SKM-1 treated with dmso at 0.1 percent for 144 hours (cell line): ENCODE measurements around the gene ZNF384.

ENCODE experiments used
- DNase-seq: peaks from one replicate; lab custom pipeline; 2025; ENCODE audit not compliant: unreplicated experiment; lab: John Stamatoyannopoulos, UW

Gene ZNF384

DNA sequence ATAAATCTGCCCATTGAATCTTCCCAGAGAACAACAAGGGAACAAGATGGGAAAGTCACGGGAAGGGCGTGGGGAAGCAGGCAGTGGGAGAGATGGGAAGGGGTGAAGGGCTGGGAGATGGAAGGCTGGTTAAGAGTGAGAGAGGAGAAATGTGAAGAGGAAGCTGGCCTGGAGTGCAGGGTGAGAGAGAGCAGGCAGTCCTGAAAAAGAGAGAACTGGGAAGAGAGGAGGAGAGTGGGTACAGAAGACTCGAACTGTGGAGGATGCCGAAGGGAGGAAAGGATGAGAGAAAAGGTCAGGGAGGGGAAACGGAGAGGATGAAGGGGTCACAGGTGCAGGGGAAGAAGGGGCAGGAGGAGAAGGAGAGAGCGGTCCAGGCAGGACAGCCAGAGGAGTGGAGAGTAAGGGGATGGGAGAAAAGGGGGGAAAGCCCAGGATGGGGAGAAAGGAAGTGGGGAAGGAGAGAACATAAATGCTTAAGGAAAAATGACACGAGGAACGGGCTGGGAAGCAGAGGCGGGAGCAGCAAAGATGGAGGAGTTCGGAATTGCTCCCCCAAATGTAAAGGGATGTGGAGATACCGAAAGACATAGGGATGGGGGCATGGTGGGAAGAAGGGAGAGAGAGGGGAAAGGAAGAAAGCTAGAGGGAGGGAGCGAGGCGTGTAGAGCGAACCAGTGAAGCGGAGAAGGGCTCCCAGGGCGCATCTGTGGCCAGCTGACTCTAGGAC is 10.2 kb upstream of the ZNF384 start:
- DNase-seq = no peak

DNA sequence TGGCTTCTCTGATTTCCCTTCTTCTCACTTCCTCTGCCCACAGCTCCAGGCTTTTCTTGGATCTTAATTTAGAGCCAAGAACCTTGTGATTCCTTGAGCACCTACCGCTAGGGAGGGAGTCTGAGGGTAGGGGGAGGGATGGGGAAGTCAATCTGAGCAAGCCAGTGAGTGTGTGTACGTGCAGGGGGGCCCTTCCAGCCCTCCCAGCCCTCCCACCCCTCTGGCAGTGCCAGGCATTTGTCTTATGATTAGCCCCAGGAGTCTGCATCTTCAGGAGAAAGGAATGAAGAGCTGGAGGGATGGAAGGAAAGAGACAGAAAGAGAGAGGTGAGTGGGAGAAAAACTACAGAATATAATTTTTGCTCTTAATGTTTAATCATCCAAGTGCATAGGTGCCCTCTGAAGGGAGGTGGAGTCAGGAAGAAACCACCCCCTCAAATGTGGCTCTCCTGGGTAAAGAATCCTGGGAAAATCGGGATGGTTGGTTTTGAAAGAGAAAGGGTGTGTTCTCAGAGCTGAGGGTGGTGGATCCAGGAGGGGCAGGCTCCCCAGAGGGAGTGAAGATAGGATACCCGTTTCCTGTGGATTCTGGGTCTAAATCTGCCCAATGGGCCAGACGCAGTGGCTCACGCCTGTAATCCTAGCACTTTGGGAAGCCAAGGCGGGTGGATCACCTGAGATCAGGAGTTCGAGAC is 9.3 kb upstream of the ZNF384 start:
- no peak for DNase-seq

DNA sequence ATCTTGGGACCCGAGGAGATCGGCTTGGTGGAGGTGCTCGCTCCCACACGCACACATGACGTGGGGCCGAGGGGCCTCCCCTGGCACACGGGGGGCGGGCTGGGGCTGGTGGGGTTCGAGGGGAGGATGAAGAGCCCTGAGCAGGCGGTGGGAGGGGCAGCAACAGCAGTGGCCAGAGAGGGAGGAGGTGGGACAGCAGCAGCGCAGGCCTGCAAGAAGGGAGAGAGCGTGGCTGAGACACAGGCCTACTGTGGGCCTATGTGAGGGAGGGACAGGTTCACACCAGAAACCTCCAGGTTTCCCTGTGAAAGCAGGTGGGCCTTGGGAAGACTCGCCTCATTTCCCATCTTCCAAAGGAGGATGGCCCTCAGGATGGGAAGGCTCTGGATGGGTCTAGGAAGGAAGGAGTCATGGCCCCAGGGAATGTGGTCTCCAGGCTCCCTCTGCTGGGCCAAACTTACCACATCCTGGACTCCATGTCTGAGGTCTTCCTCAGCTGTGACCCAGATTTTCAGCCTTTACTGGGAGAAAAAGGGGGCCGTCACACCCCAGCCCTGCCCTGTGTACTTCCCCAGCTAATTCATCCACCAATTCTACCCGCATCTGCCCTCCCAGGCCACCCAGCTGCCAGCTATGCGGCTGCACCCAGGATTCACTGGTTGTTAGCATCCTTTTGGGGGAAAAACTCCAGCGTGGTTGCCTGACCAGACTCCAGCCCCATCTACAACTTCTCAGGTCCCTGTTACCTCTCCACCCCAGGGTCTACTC is 8.6 kb upstream of the ZNF384 start:
- no peak for DNase-seq

DNA sequence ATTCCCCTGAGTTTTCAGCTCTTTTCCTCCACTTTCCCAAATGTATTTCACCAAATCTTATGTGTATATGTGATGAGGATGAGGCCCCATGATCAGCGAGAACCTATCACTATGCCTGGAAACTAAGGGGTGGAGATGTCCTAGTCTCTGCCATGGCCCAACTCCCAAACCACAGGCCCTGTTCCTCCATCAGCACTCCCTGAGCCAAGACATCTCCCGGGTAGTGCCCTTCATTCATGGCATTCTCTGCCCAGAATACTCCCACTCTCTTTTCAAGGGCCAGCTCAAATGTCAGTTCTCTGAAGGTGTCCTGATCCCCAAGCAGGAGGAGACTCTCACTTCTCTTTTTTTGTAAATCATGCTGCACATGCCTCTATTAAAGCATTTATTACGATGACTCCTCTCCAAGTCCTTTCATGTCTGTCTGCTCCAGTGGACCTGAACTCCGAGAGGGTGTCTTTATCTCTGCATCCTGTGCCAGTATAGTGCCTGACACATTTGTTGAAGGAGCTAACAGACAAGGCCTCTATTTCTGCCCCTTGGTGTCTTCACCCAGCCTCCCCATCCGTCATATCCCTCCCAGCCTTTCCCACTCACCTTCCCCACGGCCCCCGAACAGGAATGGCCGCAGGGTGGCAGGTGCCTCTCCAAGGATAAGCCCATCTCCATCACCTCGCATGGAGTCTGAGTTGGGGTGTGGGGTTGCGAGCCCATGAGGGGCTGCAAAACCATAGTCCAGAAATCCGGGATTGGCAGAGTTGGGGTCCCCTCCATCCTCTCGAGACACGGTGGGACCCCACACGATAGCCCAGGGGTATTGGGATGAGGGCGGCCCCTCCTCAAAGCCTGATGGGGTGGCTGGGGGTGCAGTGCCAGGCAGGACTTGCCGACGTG is 7.8 kb upstream of the ZNF384 start:
- no peak for DNase-seq

DNA sequence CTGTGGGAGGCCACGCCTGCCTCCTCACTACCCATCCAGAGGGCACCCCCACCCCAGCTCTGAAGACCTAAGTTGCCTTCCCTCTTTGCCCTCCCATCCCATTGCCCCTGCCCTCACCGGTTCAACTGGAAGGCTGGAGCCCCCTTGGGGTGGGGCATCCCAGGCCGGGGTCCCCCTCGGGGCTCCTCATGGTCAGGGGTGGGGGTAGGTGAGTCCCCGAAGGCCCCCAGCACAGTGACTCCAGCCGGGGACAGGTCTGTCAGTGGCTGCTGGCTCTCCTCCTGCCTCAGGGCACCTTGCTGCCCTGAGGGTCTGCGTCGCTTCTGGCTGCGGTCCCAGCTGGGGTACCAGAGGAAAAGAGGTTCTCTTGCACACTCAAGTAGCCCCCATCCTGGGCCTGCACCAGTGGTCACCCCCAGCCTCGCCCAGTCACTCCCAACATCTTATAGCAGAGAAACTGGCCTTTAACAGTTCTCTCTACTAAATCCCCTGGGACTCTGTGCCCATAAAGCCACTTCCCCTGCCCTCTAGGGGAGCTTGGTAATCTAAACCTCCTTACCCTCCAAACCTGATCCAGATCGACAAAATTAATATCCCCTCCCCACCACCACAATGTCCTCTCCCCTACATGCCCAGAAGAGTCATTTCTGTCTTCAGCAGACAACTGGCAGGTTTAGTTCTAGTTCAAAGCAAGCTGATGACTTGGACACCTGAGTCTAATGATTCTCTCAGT is 6.3 kb upstream of the ZNF384 start:
- no peak for DNase-seq

DNA sequence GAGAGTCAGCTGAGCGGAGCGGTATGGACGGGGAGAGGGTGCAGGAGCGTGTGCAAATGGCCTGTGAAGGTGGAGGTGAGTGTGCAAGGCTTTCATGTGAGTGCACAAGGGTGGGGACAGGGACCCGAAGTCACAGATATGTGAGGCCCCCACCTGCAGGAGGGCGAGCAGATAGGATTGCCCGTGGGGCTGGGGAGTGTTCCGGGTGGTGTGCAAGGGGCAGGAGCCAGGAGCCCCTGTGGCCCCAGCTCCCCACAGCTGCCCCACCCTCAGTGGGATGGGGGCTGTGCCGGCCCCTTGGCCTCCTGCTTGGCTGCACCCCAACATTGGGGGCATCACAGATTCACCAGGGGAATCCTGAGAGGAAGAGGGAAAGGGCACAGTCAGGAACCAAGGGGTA is 5.5 kb upstream of the ZNF384 start:
- no peak for DNase-seq

DNA sequence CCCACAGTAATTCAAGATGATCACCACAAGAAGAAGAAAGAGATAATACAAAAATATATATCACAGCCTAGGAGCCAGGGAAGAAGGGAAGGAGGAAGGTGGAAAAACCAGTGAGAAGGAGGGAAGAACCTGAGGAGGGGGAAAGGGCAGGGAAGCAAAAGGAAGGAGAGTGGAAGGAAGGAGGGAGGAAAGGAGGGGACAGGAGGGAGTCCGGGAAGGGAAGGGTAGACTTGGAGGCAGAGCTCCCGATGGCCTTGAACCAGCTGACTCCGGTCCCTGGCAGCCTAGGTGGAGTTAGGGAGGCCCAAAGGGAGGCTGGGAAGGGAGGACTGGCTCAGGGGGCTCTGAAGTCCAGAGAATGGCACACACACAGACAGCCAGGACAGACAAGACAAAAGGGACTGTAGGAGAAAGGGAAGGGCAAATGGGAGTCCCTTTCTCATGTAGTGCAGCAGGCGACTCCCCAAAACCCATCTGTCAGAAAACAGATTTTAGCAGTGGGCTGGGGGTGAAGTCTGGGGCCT is 4.7 kb upstream of the ZNF384 start:
- no peak for DNase-seq

DNA sequence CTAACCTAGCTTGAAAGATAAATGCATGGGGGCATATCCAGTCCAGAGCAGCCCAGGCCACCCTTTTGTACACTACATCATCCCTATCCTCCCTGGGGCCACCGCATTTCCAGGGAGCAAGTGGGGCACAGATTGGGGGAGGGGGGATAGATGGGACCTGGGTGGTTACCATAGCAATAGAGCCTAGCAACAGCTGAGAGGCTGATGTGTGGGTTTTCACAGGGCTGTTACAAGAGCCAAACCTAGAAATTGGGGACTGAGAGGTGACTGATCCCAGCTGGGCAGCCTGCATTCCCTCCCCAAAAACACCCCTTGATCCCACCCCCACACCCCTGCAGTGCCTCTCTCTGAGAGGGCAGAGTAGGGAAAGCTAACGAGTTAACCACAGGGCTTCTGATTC is 3.7 kb upstream of the ZNF384 start:
- DNase-seq = no peak

DNA sequence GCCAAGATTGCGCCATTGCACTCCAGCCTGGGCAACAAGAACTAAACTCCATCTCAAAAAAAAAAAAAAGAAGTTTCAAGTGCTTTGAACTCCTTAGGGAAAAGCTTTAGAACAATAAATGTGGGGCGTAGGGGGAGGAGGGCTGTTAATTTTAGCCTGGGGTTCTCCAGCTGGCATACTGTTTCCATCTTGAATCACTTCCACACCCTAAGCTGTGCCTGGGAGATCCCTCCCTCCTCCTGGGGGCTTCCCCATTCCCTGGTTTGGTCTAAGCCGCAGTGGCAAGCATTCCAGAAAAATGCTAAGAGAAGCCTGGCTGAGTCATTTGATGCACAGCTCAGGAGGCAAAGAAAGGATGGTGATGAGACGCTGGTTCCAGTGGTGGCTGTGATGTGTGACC is 2.3 kb upstream of the ZNF384 start:
- no peak for DNase-seq

DNA sequence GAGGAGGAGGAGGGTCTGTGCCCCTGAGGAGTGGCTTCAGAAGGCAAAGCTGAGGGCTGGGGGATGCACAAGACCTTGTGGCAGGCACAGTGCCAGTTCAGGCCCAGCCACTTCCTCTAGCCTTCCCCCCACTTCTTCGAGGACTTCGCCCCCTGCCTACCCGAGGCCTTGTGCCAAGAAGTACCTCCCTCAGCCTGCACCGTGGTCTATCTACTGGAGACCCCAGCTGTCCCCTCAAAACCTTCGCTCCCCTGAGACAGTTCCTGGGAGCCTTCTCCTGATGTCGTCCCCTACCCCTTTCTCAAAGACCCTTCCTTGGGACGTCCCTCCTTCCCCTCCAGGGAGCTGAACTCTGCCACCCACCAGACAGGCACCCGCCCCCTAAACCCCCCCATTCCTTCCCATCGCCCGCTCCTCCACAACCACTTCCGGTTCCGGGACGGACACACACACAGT is 604 bp downstream of the ZNF384 start:
- no peak for DNase-seq

DNA sequence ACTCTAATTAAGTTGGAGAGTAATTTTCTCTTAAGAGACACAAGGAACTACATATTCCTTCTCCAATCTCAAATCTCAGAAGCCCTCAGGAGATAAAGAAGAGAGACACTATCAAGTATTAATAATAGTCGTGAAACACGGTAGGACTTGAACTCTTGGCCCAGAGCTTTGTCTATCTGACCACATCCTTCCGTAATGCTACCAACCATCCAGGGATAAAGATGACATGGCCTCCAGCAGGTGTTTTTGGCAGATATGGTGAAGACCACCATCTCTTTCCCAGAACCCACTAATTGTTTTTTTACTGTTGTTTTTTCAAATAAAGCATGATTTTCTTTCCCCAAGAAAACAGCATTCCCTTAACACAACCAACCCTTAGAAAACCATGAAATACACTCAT is 3.4 kb downstream of the ZNF384 start:
- DNase-seq = no peak

DNA sequence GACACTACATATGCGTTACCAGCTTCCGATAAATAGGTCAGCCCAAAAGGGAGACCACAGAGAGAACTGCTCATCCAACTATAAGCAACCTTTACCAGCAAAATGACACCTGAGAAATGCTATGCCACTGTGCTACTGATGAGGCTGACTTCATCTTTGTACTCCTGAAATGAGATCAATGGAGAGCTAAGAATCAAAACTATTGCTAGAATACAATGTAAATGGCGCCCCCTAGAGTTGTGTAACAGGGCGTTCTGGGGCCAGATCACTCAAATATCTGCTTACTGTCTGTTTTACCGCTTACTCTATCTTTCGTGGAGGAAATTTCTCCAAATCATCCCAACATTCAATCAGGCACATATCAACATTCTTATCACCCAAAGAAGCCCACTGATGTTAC is 4.6 kb downstream of the ZNF384 start:
- peak; percentile 26 for DNase-seq

DNA sequence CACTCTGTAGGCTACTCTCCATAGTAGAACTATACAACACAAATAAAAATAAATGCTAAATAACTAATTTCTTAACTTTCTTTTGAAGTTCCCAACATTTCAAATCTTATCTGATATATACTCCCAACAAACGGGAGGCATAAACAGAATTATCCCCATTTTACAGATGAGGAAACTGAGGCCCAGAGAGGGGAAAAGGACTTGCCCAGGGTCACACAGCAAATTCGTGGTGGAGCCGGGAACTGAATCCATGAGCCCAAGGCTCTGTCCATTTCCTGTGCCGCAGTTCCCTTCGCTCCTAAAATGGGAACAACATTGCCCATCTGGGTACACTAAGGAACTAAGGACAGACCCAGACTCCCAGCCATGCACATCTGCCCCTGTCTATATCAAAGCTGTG is 12.2 kb downstream of the ZNF384 start:
- DNase-seq = no peak

DNA sequence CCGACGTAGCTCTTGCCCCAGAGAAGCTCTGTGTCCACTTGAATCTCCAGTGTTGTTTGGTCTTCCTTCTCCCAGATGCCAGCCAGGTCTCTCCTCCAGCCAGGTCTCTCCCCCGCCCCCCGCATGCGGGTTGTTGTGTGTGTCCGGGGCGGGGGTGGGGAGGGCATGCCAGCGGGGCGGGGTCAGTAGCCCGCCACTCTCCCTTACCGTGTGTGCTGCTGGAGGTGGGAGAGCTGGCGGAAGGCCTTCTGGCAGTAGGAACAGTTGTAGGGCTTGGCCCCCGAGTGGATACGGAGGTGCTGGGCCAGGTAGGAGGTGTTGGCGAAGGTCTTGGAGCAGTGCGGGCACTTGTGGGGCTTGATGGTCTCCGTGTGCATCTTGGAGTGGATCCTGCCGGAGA is 17.0 kb downstream of the ZNF384 start:
- DNase-seq = no peak

DNA sequence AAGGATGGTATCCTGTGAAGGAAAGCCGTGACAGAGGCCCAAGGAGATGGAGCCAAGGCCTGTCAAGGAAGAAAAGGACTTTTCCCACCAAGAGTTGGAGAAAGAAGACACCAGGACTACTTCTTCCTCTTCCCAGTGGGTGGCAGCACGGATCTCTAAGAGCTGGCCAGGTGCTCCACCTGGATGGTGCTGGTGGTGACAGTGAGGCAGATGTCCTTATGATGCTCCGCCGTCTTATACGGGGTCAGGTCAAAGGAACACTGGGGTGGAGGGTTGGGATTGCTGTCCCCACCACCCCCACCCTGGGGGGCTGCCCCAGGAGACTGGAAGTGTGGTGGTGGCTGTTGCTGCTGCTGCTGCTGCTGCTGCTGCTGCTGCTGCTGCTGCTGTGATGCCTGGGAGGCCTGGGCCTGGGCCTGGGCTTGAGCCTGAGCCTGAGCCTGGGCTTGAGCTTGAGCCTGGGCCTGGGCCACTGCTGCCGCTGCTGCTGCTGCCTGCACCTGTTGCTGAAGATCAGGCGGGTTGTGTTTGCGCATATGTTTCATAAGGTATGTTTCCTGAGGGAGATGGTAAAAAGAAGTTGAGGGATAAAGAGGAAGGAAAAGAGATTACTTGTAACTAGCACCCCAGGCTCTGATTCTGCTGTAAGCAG is 21.5 kb downstream of the ZNF384 start:
- no peak for DNase-seq

DNA sequence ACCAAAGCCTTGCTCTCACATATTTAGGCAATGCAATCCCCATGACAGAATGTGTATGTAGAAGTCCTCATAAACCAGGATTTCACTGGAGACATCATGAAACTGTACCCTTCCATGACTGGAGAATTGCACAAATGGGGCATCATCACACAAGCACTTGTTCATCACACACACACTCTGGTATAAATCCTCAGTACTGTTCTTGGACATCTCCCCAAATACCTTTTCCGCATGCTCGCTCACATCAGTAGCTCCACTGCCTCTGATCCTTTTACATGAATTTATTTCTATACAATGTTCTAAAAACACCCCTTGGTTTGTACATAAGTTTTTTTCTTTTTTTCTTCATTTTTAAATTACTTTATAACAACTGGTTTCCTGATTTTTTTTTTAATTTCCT is 23.0 kb downstream of the ZNF384 start:
- no peak for DNase-seq

DNA sequence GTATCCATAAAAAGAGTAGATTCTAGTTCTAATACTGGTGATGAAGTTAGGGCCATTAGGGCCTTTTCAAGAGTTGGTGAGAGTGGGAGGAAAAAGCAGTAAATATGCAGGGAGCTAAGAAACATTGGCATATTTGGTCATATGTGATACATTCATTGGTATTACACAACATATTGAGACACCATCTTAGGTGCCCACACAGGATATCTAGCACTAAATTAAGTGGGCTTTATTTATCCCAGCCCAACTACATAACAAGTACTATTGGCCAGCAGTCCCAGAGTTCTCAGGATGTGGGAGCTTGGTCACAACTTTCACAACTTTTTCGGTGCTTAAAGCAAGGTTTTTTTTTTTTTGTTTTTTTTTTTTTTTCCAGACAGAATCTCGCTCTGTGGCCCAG is 24.3 kb downstream of the ZNF384 start:
- no peak for DNase-seq

DNA sequence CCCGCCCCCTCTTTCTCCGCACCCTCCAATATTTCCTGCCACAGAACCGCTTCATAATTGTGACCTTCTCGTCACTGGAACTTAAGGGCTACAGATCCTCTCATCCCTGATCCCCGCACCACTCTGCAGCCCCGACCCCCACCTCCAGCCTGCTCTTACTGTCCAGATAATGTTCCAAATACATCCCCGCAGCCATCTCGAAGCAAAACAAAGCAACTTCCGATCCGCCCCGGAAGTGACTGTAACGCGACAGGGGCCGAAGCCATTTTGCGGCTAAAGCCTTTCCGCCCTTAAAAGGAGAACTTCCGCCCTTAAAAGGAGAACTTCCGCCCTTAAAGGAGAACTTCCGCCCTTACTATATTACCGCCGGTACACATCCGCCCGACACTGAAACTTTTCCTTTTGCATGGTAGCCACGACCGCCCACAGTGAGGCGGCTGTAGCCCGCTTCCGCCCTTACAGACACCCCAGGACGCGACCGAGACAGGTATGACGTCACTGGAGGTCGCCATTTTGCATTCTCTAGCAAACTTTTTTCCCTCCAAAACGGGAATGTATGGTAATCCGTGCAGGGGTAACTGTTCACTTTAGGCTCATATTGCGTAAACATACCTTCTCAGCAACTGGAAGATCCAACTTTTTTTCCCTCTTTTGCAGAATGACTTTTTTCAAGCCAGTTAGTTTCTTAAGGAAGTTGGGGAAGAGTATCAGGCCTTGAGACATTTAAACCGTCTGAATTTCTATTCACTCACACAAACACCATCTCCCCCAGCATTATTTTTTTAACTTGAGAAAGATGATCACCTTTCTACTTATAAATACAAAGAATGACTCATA is 26.1 kb downstream of the ZNF384 start, which contains the start of gene ING4:
ING4 (minus strand) TSS at position 214 of the 837 bp plus-strand sequence; CDS start at position 196, 18 bp downstream.
- peak; percentile 92 for DNase-seq

DNA sequence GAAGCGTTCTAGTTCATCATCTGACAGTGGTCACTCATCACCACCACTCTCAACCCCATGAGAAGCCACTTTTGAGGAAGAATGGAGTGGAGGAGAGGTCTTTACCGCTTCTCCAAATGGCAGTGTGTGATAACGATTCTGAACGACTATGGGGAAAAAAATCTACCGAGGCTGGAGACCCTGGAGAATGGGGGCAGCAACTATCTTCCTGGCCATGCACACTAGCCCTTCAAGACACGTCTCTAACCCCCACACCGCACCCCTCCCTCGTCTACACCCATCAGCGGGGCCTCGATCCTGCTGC is 26.6 kb downstream of the ZNF384 start:
- no peak for DNase-seq
